ENCODE results near the gene CACNA2D2. TPM values are rescaled to one million over a fixed set of nuclear protein-coding genes. Genes with fewer than 3 reads are reported as not detected.

CACNA2D2 gene
- total RNA-seq, 1 experiment from 2014 or later: 22.0 TPM

DNA sequence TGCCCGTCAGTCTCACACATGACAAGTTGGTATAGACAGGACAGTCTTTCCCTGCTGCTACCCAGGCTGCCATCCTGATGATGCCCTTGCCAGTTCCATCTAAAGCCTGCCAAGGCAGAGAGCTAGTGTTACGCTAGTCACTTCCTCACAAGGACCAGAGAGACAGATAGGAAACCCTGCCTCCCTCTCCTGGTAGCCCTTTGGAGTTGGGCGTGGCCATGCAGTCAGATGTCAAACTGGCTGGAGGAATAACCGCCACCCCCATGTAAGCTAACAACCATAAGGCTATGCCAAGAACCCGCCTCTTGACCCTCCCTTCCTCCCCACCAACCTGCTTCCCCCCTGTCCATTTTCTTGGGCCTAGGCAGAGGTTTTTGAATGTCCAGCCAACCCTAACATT, 146.9 kb downstream of the CACNA2D2 start (continued):
- TF ChIP-seq, protein P1, sequence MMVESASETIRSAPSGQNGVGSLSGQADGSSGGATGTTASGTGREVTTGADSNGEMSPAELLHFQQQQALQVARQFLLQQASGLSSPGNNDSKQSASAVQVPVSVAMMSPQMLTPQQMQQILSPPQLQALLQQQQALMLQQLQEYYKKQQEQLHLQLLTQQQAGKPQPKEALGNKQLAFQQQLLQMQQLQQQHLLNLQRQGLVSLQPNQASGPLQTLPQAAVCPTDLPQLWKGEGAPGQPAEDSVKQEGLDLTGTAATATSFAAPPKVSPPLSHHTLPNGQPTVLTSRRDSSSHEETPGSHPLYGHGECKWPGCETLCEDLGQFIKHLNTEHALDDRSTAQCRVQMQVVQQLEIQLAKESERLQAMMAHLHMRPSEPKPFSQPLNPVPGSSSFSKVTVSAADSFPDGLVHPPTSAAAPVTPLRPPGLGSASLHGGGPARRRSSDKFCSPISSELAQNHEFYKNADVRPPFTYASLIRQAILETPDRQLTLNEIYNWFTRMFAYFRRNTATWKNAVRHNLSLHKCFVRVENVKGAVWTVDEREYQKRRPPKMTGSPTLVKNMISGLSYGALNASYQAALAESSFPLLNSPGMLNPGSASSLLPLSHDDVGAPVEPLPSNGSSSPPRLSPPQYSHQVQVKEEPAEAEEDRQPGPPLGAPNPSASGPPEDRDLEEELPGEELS (CRISPR knock-in tag; IDR thresholded peaks at IDR 0.05): no peak
- TF ChIP-seq NR3C1 (CRISPR knock-in tag; conservative IDR thresholded peaks at IDR 0.05; ENCODE audit: low read depth): no peak

DNA sequence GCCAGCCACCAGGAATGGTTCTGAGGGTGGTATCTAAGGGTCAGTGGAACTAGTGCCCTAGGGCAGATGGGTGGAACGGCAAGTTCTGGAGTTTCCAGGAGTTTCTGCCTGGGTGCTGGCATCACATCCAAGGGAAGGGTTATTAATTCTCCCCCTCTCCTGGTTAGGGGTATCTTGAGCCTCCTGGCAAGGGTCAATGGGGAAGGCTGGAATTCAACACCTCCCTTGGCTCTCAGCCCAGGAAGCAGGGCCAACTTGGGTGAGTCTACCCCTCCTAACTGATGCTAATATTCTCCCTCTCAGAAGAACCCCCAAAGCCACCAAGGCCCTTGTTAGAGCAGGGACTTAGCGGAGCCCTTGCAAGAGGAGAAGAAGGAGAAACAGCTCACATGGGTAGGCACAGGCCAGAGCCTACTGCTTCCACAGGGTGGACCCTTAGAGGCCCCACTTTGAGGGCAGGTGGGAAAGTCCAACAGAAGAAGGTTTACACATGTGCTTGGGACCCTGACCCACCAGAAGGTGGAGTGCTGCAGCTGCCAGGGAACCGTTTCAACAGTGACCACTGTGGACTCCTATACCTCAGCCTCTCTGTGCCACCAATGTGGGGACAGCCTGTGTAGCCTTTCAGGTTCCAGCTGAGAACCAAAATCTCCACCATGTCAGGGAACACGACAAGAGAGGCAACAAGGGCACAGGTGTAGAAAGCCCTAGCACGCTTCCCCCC, 147.4 kb downstream of the CACNA2D2 start:
- POLR2A ChIA-PET: no interaction called here
- Mint-ChIP-seq H3K27me3 (ENCODE audit: low read depth) (peaks cover 2% of the 10 kb centered on the region; the same call in 1 of the 2 replicates), H3K27ac (no peak overlapping the region), H3K4me1 (peaks cover 29% of the 10 kb centered on the region), H3K9me3 (no peaks in the 10 kb centered on the region), H3K36me3 (peaks cover 14% of the 10 kb centered on the region), H3K4me3 (no peak overlapping the region)
- ATAC-seq: no peak
- no peak for TF ChIP-seq GABPB1 (CRISPR knock-in tag; IDR thresholded peaks at IDR 0.05)
- TF ChIP-seq, protein P2, sequence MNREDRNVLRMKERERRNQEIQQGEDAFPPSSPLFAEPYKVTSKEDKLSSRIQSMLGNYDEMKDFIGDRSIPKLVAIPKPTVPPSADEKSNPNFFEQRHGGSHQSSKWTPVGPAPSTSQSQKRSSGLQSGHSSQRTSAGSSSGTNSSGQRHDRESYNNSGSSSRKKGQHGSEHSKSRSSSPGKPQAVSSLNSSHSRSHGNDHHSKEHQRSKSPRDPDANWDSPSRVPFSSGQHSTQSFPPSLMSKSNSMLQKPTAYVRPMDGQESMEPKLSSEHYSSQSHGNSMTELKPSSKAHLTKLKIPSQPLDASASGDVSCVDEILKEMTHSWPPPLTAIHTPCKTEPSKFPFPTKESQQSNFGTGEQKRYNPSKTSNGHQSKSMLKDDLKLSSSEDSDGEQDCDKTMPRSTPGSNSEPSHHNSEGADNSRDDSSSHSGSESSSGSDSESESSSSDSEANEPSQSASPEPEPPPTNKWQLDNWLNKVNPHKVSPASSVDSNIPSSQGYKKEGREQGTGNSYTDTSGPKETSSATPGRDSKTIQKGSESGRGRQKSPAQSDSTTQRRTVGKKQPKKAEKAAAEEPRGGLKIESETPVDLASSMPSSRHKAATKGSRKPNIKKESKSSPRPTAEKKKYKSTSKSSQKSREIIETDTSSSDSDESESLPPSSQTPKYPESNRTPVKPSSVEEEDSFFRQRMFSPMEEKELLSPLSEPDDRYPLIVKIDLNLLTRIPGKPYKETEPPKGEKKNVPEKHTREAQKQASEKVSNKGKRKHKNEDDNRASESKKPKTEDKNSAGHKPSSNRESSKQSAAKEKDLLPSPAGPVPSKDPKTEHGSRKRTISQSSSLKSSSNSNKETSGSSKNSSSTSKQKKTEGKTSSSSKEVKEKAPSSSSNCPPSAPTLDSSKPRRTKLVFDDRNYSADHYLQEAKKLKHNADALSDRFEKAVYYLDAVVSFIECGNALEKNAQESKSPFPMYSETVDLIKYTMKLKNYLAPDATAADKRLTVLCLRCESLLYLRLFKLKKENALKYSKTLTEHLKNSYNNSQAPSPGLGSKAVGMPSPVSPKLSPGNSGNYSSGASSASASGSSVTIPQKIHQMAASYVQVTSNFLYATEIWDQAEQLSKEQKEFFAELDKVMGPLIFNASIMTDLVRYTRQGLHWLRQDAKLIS (CRISPR knock-in tag; IDR thresholded peaks at IDR 0.05; ENCODE audit: borderline replicate concordance): no peak
- TF ChIP-seq ZNF423 (CRISPR knock-in tag; IDR thresholded peaks at IDR 0.05): no peak
- no peak for TF ChIP-seq ZNF232 (CRISPR knock-in tag; IDR thresholded peaks at IDR 0.05)
- TF ChIP-seq CREM (CRISPR knock-in tag; IDR thresholded peaks at IDR 0.05): no peak
- no peak for TF ChIP-seq FOXP1 (CRISPR knock-in tag; IDR thresholded peaks at IDR 0.05; ENCODE audit: borderline replicate concordance)
- TF ChIP-seq TP53 (CRISPR knock-in tag; IDR thresholded peaks at IDR 0.05): no peak
- DNase-seq (ENCODE audit: low spot score): no peak
- CTCF ChIA-PET: interaction anchor here (0.9 to 2.4 kb wide), 5 partner anchors 9 to 256 kb away, joined by 4 to 6 read pairs (median 4); partner anchors contain the start of genes CISH and ZMYND10

DNA sequence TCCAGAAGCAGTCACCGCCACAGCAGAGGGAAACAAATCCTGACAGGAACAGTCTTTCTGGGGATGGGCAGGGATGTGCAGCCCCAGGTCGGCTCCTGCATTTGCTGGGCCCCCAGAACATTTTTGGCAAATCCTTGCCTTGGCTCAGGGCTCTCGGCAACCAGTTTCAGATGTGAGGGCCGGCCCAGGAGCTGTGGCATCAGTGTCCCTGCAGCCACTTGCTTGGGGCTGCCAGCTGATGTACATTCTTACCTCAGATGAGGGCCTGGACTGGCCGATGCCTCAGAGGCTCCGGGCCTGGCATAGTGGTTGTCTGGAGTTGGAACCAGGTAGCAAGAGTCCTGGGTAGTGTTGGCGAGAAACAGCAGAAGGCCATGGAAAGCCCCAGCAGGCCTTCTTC, 148.6 kb downstream of the CACNA2D2 start:
- ChIA-PET POLR2A (interaction anchor here (0.6 kb wide), 1 partner anchor 1613 kb away, joined by 5 read pairs; no protein-coding TSS in a partner anchor), CTCF (no interaction called here)
- Mint-ChIP-seq H3K27me3 (ENCODE audit: low read depth) (no peaks in the 10 kb centered on the region), H3K36me3 (peaks cover 14% of the 10 kb centered on the region), H3K9me3 (no peaks in the 10 kb centered on the region), H3K4me3 (no peak overlapping the region), H3K27ac (no peak overlapping the region), H3K4me1 (peaks cover 34% of the 10 kb centered on the region)
- ATAC-seq (no peak), DNase-seq (ENCODE audit: low spot score) (no peak)
- TF ChIP-seq SMAD3 (CRISPR knock-in tag; IDR thresholded peaks at IDR 0.05; ENCODE audit: borderline replicate concordance) (no peak), ATF1 (CRISPR knock-in tag; IDR thresholded peaks at IDR 0.05) (no peak), CBFB (CRISPR knock-in tag; IDR thresholded peaks at IDR 0.05; ENCODE audit: low read depth) (no peak), TEAD4 (CRISPR knock-in tag; IDR thresholded peaks at IDR 0.05) (no peak), MYBL2 (CRISPR knock-in tag; IDR thresholded peaks at IDR 0.05) (no peak), GTF2I (CRISPR knock-in tag; conservative IDR thresholded peaks at IDR 0.05) (no peak), NFATC4 (CRISPR knock-in tag; IDR thresholded peaks at IDR 0.05) (no peak), RORB (CRISPR knock-in tag; IDR thresholded peaks at IDR 0.05) (no peak)
- TF ChIP-seq, protein P3, sequence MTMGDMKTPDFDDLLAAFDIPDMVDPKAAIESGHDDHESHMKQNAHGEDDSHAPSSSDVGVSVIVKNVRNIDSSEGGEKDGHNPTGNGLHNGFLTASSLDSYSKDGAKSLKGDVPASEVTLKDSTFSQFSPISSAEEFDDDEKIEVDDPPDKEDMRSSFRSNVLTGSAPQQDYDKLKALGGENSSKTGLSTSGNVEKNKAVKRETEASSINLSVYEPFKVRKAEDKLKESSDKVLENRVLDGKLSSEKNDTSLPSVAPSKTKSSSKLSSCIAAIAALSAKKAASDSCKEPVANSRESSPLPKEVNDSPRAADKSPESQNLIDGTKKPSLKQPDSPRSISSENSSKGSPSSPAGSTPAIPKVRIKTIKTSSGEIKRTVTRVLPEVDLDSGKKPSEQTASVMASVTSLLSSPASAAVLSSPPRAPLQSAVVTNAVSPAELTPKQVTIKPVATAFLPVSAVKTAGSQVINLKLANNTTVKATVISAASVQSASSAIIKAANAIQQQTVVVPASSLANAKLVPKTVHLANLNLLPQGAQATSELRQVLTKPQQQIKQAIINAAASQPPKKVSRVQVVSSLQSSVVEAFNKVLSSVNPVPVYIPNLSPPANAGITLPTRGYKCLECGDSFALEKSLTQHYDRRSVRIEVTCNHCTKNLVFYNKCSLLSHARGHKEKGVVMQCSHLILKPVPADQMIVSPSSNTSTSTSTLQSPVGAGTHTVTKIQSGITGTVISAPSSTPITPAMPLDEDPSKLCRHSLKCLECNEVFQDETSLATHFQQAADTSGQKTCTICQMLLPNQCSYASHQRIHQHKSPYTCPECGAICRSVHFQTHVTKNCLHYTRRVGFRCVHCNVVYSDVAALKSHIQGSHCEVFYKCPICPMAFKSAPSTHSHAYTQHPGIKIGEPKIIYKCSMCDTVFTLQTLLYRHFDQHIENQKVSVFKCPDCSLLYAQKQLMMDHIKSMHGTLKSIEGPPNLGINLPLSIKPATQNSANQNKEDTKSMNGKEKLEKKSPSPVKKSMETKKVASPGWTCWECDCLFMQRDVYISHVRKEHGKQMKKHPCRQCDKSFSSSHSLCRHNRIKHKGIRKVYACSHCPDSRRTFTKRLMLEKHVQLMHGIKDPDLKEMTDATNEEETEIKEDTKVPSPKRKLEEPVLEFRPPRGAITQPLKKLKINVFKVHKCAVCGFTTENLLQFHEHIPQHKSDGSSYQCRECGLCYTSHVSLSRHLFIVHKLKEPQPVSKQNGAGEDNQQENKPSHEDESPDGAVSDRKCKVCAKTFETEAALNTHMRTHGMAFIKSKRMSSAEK (CRISPR knock-in tag; IDR thresholded peaks at IDR 0.05; ENCODE audit: borderline replicate concordance): no peak
- TF ChIP-seq, protein P4, sequence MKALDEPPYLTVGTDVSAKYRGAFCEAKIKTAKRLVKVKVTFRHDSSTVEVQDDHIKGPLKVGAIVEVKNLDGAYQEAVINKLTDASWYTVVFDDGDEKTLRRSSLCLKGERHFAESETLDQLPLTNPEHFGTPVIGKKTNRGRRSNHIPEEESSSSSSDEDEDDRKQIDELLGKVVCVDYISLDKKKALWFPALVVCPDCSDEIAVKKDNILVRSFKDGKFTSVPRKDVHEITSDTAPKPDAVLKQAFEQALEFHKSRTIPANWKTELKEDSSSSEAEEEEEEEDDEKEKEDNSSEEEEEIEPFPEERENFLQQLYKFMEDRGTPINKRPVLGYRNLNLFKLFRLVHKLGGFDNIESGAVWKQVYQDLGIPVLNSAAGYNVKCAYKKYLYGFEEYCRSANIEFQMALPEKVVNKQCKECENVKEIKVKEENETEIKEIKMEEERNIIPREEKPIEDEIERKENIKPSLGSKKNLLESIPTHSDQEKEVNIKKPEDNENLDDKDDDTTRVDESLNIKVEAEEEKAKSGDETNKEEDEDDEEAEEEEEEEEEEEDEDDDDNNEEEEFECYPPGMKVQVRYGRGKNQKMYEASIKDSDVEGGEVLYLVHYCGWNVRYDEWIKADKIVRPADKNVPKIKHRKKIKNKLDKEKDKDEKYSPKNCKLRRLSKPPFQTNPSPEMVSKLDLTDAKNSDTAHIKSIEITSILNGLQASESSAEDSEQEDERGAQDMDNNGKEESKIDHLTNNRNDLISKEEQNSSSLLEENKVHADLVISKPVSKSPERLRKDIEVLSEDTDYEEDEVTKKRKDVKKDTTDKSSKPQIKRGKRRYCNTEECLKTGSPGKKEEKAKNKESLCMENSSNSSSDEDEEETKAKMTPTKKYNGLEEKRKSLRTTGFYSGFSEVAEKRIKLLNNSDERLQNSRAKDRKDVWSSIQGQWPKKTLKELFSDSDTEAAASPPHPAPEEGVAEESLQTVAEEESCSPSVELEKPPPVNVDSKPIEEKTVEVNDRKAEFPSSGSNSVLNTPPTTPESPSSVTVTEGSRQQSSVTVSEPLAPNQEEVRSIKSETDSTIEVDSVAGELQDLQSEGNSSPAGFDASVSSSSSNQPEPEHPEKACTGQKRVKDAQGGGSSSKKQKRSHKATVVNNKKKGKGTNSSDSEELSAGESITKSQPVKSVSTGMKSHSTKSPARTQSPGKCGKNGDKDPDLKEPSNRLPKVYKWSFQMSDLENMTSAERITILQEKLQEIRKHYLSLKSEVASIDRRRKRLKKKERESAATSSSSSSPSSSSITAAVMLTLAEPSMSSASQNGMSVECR (CRISPR knock-in tag; IDR thresholded peaks at IDR 0.05; ENCODE audit: borderline replicate concordance): no peak
